GM12878 (cell line): ENCODE measurements around the gene WDR17. TPM values are rescaled to one million over a fixed set of nuclear protein-coding genes. Genes with fewer than 3 reads are reported as not detected.

Experiments
- ATAC-seq: fragments of 200-7000 bp; cut with Tn5 transposase; 3 replicates; pipeline ENCODE4 v1.9.1; 2020; ENCODE audit warnings: mild to moderate bottlenecking, moderate library complexity
- BruUV-seq: library from RNA; stranded (reverse); fragments of 400-500 nt; replicated peaks from 2 replicates; lab custom pipeline; 2021; lab: Mats Ljungman, UMichigan
- CTCF ChIA-PET: fragments of 300-600 bp; sonication (Branson Sonifier 250); formaldehyde crosslinking; extraction: SDS; loops from one replicate; lab custom pipeline; 2021; ENCODE audit warnings: inconsistent platforms; lab: Yijun Ruan, JAX
- POLR2A ChIA-PET: fragments of 350-600 bp; formaldehyde crosslinking; extraction: SDS; loops from one replicate; lab custom pipeline; 2021; ENCODE audit warnings: inconsistent platforms; lab: Charles Lee
- RAD21 ChIA-PET: fragments of 300-600 bp; sonication (Branson Sonifier 250); formaldehyde crosslinking; loops from one replicate; lab custom pipeline; 2023; ENCODE audit warnings: antibody characterized with exemption; ENCODE audit not compliant: unreplicated experiment; lab: Charles Lee
- SMC1A ChIA-PET: fragments of 300-600 bp; sonication (Branson Sonifier 250); formaldehyde crosslinking; loops from one replicate; lab custom pipeline; 2023; ENCODE audit not compliant: unreplicated experiment, uncharacterized antibody; lab: Charles Lee
- DNase-seq: peaks from one replicate; pipeline ENCODE4 v3.0.0-alpha.2; 2011; ENCODE audit warnings: low read depth, low spot score
- FAIRE-seq: peaks from 3 replicates; lab custom pipeline; 2011; peaks lifted over from hg19 to GRCh38; lab: Jason Lieb, UNC
- H2AFZ ChIP-seq: 2 replicates; pipeline ENCODE4 v1.6.0; 2011; ENCODE audit warnings: low read depth, low read length, control low read depth; ENCODE audit not compliant: control insufficient read depth
- H3K27ac ChIP-seq: 2 replicates; pipeline ENCODE4 v1.5.1; 2011; ENCODE audit warnings: control low read depth; ENCODE audit not compliant: control insufficient read depth, insufficient read depth
- H3K27me3 ChIP-seq, 2 experiments: replicated peaks in 1 of 2; 2 replicates each; pipeline versions ENCODE4 v1.6.0 to v1.6.1; 2011; ENCODE audit warnings: low read length in 1 of 2; ENCODE audit not compliant: control insufficient read depth in 2 of 2, insufficient read depth in 2 of 2
- H3K36me3 ChIP-seq, 2 experiments: 2 replicates each; pipeline ENCODE4 v1.5.1; 2011; ENCODE audit warnings: low read length in 1 of 2; ENCODE audit not compliant: control insufficient read depth in 2 of 2, insufficient read depth in 2 of 2
- H3K4me1 ChIP-seq: 2 replicates; pipeline ENCODE4 v1.6.1; 2011; ENCODE audit warnings: mild to moderate bottlenecking, low read length, moderate library complexity, mixed read lengths; ENCODE audit not compliant: control insufficient read depth, insufficient read depth
- H3K4me2 ChIP-seq: 2 replicates; pipeline ENCODE4 v1.6.0; 2011; ENCODE audit warnings: control low read depth; ENCODE audit not compliant: control insufficient read depth, insufficient read depth
- H3K4me3 ChIP-seq: fragments of 200-600 bp; sonication (generic); 2 replicates; pipeline ENCODE4 v1.5.1; 2016
- H3K79me2 ChIP-seq: 2 replicates; pipeline ENCODE4 v1.6.0; 2011; ENCODE audit warnings: low read length; ENCODE audit not compliant: control insufficient read depth, insufficient read depth
- H3K9ac ChIP-seq: 2 replicates; pipeline ENCODE4 v1.8.0; 2011; ENCODE audit warnings: low read length, control low read depth, mixed read lengths; ENCODE audit not compliant: control insufficient read depth, insufficient read depth
- H3K9me3 ChIP-seq: replicated peaks from 3 replicates; pipeline ENCODE4 v1.5.1; 2011; ENCODE audit warnings: mild to moderate bottlenecking, low read length; ENCODE audit not compliant: control insufficient read depth, insufficient read depth
- H4K20me1 ChIP-seq: 2 replicates; pipeline ENCODE4 v1.6.0; 2011; ENCODE audit not compliant: control insufficient read depth, insufficient read depth
- DPF2 ChIP-seq: fragments of 450-650 bp; IDR thresholded peaks from 2 replicates; pipeline ENCODE4 v1.6.1; 2017; ENCODE audit warnings: mild to moderate bottlenecking
- EZH2 ChIP-seq: IDR thresholded peaks from 2 replicates; pipeline ENCODE4 v1.6.1; 2012; ENCODE audit warnings: low read depth, mild to moderate bottlenecking, control low read depth, inconsistent platforms, low read length, borderline replicate concordance; ENCODE audit not compliant: control insufficient read depth
- FOS ChIP-seq: IDR thresholded peaks from 3 replicates; pipeline ENCODE4 v1.6.1; 2011; ENCODE audit warnings: borderline replicate concordance; ENCODE audit not compliant: insufficient read length; ENCODE audit errors: extremely low read depth
- FOXM1 ChIP-seq: IDR thresholded peaks from 2 replicates; pipeline ENCODE4 v1.6.1; 2012; ENCODE audit warnings: low read depth, mild to moderate bottlenecking, inconsistent platforms, low read length, moderate library complexity
- HDAC6 ChIP-seq: fragments of 200-600 bp; sonication (generic); IDR thresholded peaks from one replicate; pipeline ENCODE4 v1.8.0; 2017; ENCODE audit warnings: antibody characterized with exemption; ENCODE audit not compliant: unreplicated experiment
- HDGF ChIP-seq: fragments of 450-650 bp; IDR thresholded peaks from 2 replicates; pipeline ENCODE4 v1.6.1; 2016; ENCODE audit warnings: antibody characterized with exemption
- JUNB ChIP-seq: IDR thresholded peaks from 2 replicates; pipeline ENCODE4 v1.6.1; 2016; ENCODE audit warnings: antibody characterized with exemption, mild to moderate bottlenecking
- MTA2 ChIP-seq: fragments of 450-650 bp; IDR thresholded peaks from 2 replicates; pipeline ENCODE4 v1.6.1; 2016; ENCODE audit warnings: low read depth, mild to moderate bottlenecking, moderate library complexity
- MTA3 ChIP-seq: IDR thresholded peaks from 2 replicates; pipeline ENCODE4 v1.6.1; 2012; ENCODE audit warnings: low read length, inconsistent platforms, borderline replicate concordance
- PKNOX1 ChIP-seq: fragments of 450-650 bp; IDR thresholded peaks from 2 replicates; pipeline ENCODE4 v1.6.1; 2016; ENCODE audit warnings: mild to moderate bottlenecking
- POU2F2 ChIP-seq: IDR thresholded peaks from 3 replicates; pipeline ENCODE4 v1.6.1; 2011; ENCODE audit warnings: low read depth, mild to moderate bottlenecking, low read length, borderline replicate concordance
- RAD21 ChIP-seq: IDR thresholded peaks from 2 replicates; pipeline ENCODE4 v1.6.1; 2011; ENCODE audit warnings: mild to moderate bottlenecking, low read depth, low read length, moderate library complexity; ENCODE audit not compliant: insufficient read depth
- SP1 ChIP-seq: IDR thresholded peaks from one replicate; pipeline ENCODE4 v1.6.1; 2011; ENCODE audit warnings: low read depth, low read length
- TCF7 ChIP-seq: IDR thresholded peaks from 2 replicates; pipeline ENCODE4 v1.6.1; 2014; ENCODE audit warnings: antibody characterized with exemption, borderline replicate concordance
- ZBTB33 ChIP-seq: fragments of 450-650 bp; IDR thresholded peaks from 2 replicates; pipeline ENCODE4 v1.6.1; 2017; ENCODE audit warnings: mild to moderate bottlenecking
- ZBTB4 ChIP-seq: fragments of 450-650 bp; formaldehyde crosslinking; IDR thresholded peaks from 2 replicates; pipeline ENCODE4 v1.4.0; 2022; ENCODE audit warnings: mild to moderate bottlenecking, moderate library complexity
- WGBS: methylation state at CpG from one replicate; pipeline ENCODE4 v1.1.6; 2016; ENCODE audit warnings: low lambda C conversion rate; ENCODE audit not compliant: insufficient replicate concordance, insufficient coverage; ENCODE audit errors: missing lambda C conversion rate; 5-methylcytosine and 5-hydroxymethylcytosine counted together
- in situ Hi-C: fragments of 300-500 bp; cut with MboI; formaldehyde crosslinking; loops from 9 replicates; pipeline ENCODE4 v1.14.3; 2018; ENCODE audit warnings: mixed read lengths
- intact Hi-C: fragments of 100-400 bp; cut with micrococcal nuclease; formaldehyde crosslinking; loops from one replicate; pipeline ENCODE4 v1.14.2; 2022; ENCODE audit not compliant: unreplicated experiment
- polyA plus RNA-seq, 11 experiments: library from polyadenylated mRNA; depleted of rRNA in 4 of 11; unstranded in 6 of 11; stranded (reverse) in 5 of 11; fragments of >200 nt; fragmentation: Nextera tagmentation in 4 of 11; fragmentation: Illumina TruSeq in 1 of 11; extraction: Ambion mirVana in 4 of 11; extraction: Trizol in 1 of 11; gene quantifications; 1 replicate in 1 of 11; 2 replicates in 10 of 11; pipeline versions ENCODE4 v1.2.1 to v1.2.3, GENCODE V29; 2011 to 2016; ENCODE audit warnings: inconsistent platforms in 2 of 11, missing spikeins in 2 of 11, low read depth in 1 of 11
- total RNA-seq, 4 experiments: library from RNA; depleted of rRNA in 3 of 4; stranded (reverse); fragments of >200 nt in 3 of 4; fragmentation: Illumina TruSeq in 1 of 4; extraction: Trizol in 1 of 4; gene quantifications; 2 replicates each; pipeline versions ENCODE4 v1.2.1 to v1.2.3, GENCODE V29; 2013 to 2021

The WDR17 gene
- total and polyA plus RNA-seq, 10 of the 15 experiments (the other 5 are each of a cell fraction or from before 2014, with no cell fraction given): 0.43 to 3.8 (median 2.8) TPM

- in situ Hi-C loops: no loop called here
- CTCF ChIA-PET: interaction anchor here (1.1 kb wide), 2 partner anchors 9 to 16 kb away, joined by 3 to 6 read pairs; partner anchors contain the start of gene SPATA4
- SMC1A ChIA-PET: interaction anchor here (1.3 kb wide), 1 partner anchor 9 kb away, joined by 3 read pairs; no protein-coding TSS in a partner anchor
- Histone ChIP-seq H3K9ac (no peak overlapping the region), H3K4me3 (no peak overlapping the region), H3K27me3 (no peaks in the 10 kb centered on the region; a peak in 1 of 4 replicates), H3K36me3 (no peaks in the 10 kb centered on the region), H3K27ac (no peak overlapping the region), H4K20me1 (no peaks in the 10 kb centered on the region), H3K9me3 (no peaks in the 10 kb centered on the region), H3K4me2 (no peak overlapping the region), H3K79me2 (no peaks in the 10 kb centered on the region), H2AFZ (no peak overlapping the region), H3K4me1 (no peaks in the 10 kb centered on the region)
- no peak for ATAC-seq
- intact Hi-C loops: no loop called here
- RAD21 ChIA-PET: no interaction called here
- 56% methylated on average over 7 of the region's 7 CpGs for WGBS
- DNase-seq: no peak
- BruUV-seq: no TSS peak
- FAIRE-seq: no peak
- POLR2A ChIA-PET: no interaction called here
- TF ChIP-seq FOS (no peak), PKNOX1 (no peak), HDAC6 (no peak), ZBTB4 (no peak), DPF2 (no peak), JUNB (no peak), TCF7 (no peak), SP1 (no peak), MTA2 (no peak), HDGF (no peak), MTA3 (no peak), EZH2 (no peak), FOXM1 (no peak), POU2F2 (no peak), RAD21 (no peak), ZBTB33 (no peak)
Measured at GRCh38 chr4:176210579-176211296, 145.1 kb downstream of the WDR17 start.
